UCSD-AML1 (cell line): ENCODE measurements around the gene NXPH3.
A peak's percentile ranks its signal among the peaks of the same experiment; 100 is the strongest.
"Not testable (repeated sequence)": the region's sequence is repeated elsewhere in the genome, so short reads cannot be mapped to it uniquely, and the experiment has no call there.

ENCODE experiments used
- DNase-seq: peaks from one replicate; lab custom pipeline; 2025; ENCODE audit not compliant: unreplicated experiment; lab: John Stamatoyannopoulos, UW

The NXPH3 gene

DNA sequence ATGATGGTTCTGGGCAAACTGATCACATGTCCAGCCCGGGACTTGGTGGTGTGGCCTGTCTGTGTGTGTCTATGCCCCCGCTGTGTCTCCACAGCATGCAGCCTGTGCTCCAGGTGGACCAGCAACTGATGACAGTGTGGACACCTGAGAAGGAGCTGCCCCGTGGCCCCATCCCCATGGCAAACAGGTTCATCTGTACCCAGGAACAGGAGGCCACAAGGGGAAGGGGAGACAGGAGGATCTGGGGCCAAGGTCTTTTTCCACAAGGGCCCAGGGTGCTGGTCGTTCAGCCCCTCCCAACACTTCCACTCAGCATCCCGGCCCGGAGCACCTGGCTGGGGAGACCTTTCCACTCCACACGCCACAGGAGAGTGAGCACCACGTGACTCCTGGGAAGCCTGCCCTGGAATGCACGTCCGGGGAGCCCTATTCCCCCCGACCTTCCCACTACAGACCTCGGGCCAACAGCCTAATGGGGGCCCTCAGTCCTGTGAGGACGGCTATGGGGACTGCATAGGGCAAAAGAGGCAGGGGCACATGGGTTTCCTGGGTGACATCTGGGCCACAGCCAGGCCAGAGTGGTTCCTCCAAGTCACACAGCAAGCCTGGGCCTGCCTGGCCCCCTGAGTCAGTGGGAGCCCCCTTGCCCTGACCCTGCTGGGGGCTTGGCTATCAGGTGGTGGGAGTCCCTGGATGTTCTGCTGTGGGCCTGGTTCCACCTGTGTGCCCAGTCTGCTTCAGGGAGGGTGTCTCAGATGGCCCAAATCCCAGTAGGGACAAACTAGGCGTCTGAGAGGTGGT lies 20.8 kb upstream of the NXPH3 start:
- no peak for DNase-seq

DNA sequence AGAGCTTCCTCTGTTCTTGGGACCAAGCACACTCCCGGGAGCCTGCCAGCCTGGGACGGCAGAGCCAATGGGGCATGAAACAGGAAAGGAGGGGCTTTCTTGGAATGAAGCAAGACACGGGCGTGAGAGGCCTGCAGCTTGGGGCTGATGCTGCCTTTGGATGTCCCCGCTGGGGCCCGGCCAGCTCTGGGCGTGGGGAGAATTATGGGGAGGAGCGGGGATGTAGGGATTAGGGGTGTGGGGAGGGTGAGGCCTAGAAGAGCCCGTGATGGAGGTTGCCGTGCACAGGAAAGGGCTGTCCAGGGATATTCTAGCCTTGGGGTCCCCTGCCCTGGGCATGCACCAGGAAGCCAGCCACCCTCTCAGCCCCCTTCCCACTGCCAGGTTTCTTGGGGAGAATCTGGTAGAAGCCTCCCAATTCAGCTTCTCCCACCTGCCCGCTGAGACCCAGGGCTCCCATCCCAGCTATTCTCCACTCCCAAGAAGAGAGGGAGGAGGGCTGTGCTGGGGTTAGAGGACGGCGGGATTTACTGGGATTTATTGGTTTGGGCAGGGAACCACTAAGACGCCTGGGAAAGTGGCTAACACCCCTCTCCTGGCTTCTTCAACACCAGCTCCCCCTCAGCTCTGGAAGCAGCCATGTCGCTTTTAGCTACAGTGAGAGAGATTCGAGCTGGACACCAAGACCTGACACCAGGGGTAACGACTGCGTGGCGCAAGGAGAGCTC lies 20.0 kb upstream of the NXPH3 start:
- no peak for DNase-seq

DNA sequence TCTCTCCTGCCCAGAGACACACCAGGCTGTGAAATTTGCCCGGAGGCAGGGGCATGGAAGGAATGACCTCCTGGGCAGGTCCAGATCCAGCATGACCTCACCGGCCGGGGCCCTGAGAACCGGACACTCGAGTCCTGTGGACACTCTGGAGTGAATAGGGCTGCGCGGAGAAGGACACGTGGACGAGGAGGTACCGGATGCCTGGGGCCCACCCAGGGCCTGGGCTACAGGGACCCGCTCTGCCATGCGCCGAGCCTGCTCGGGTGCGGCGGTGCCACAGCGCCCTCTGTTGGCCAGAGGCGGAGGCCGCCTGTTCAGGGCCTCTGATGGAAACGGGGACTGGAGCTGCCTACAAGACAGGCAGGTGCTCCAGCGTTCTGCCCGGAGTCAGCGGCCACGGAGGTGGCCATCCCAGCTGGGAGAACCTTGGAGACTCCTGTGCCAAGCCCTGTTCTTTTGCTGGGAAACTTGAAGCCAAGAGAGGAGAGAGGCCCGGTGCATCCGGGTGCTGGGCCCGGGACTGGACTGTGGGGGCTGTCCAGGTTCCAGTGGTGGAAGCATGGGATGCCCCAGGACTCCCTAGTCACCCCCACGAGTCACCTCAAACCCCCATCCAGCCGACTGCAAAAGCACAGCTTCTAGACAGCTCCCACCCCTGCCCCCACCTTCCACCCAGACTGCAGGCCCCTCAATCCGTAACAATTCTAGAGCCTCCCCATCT lies 19.3 kb upstream of the NXPH3 start:
- peak; percentile 81 for DNase-seq

DNA sequence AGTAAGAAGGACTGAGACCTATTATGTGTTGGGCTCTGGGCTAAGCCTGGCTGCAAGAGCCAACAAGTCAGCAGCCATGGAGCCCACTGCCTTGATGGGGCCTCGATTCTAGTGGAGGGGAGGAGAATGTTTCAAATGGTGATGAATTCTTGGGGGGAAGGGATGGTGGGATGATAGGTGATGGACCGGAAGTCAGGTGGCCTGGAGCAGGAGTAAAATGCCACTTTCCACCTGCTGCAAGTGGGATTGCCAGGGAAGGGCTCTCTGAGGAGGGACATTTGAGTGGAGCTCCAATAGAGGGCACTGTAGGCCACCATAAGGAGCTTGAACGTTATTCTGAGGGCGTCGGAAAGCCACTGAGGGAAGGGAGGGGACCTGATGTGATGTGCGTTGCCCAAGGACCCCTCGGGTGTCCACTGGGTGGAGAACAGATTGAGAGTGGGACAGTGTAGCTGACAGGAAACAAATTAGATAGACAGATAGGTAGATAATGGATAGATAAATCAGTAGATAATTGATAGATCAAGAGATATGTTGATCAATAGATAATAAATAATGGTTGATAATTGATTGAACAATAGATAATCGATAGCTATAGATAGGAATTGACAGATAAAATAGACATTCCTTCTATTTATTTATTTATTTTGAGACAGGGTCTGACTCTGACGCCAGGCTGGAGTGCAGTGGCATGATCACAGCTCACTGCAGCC lies 18.2 kb upstream of the NXPH3 start:
- peak; percentile 33 for DNase-seq

DNA sequence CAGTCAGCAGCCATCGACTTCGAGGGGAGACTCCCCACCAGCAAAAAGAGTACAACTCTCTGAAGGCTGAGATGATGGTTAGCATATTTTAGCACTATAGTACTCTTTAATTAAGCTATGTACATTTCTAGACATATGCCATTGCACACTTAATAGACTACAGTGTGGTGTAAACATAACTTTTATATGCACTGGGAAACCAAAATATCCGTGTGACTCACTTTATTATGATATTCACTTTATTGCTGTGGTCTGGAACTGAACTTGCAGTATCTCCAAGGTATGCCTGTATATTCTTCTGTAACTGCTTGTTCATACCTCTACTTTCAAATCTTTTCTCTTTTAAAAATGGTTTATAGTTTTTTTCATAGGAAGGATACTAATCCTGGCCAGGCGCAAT lies 11.0 kb upstream of the NXPH3 start:
- DNase-seq, result no peak

DNA sequence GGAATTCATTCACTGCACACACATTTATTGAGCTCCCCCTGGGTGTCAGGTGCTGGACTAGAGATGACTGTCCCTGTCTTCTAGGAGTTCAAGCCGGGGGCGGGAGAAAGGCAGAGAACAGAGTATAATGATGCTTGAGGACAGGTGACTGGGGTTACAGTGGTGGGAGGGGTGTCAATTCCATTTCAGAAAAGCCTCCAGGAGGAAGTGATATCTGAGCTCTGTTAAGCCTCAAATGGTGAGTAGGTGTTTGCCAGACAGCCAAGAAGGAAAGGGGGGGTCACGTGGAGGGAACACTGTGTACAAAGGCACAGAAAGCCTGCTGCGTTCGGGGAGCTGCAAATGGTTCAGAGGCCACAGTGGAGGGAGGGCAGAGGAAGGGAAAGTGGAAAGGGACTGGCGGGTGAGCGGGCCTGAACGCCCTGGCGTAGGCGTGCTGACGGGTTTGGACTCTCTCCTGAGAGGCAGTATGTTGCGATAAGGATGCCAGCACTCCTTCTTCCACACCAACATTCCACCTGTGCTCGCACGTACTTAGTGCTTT lies 9.7 kb upstream of the NXPH3 start:
- DNase-seq, result no peak

DNA sequence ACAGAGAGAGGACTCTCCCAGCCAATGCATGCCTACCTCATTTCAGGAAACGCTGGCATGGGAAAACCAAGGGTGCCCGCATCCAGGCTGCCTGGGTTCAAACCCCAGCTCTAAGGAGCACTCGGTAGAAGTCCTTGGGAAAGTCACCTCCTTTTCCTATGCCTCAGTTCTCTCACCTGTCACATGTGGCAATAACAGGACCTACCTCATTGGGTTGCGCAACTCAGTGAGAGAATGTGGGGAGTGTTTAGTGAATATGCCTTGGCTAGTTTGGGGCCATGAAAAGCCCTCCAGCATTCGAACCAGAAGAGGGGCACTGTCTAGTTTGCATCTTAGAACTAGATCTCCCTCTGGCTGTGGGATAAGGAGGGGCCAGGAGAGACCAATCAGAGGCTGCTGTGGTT lies 9.0 kb upstream of the NXPH3 start:
- DNase-seq, result no peak

DNA sequence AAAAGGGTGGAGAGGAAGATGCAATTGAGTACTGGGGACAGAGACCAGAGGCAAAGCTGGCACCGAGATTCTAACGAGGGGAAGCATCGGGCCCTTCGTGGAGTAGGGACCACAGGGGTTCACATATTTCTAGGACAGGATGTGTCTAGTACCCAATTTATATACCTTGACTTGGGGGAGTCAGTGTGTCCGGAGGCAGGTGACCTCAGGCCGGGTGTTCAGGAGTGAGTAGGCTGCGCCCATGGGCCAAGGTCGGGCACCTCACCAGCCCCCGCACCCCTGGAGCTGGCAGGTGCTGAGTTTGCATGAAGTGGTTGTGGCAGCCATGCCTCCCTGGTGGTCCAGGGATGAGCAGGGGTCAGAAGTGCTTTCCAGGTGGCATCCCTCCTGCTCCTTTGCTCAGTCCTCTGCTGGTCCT lies 8.6 kb upstream of the NXPH3 start:
- DNase-seq, result no peak

DNA sequence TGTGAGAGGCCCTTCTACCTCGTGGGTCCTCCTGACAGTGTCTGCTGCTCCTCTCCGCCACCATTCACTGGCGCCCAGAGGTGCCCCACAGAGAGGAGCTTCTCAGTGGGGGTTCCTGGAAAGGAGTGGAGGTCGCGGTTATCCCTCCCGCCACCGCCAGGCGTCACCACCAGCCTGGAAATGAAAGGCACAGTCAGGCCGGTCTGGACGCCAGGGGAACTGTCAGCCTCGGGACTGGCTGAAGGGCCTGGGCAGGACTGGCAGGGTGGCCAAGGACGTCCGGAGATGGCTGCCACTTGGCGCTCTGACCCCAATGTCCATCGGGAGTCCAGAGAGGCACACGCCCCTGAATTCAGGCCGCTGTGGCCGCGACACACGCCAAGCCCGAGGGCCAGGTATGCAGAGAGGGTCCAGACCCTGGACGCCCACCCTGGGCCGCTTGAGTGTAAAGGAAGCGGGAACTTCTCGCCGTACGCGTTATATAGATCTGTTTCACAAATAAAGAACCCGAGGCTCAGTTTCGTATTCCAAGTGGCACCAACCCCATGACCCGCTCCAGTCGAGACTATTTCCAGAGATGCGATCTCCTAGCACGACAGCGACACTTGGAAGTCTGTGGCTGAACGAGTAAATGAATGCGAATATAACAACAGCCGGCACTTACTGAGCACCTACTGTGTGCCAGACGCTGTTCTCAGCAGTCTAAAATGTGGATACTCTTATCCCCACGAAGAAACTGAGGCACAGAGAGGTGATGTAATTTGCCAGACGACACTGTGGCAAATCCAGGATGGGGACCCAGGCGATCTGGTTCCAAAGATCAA lies 7.6 kb upstream of the NXPH3 start:
- peak; percentile 83 for DNase-seq

DNA sequence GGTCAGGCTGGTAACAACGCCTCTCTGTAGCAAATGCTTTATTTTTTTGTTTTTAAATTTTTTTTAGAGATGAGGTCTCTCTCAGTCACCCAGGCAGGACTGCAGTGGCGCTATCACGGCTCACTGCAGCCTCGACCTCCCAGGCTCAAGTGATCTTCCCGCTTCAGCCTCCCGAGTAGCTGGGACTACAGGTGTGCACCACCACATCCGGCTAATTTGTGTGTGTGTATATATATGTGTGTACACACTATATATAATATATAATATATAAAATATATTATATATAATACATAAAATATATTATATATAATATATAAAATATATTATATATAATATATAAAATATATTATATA lies 7.0 kb upstream of the NXPH3 start:
- DNase-seq, result not testable (repeated sequence)

DNA sequence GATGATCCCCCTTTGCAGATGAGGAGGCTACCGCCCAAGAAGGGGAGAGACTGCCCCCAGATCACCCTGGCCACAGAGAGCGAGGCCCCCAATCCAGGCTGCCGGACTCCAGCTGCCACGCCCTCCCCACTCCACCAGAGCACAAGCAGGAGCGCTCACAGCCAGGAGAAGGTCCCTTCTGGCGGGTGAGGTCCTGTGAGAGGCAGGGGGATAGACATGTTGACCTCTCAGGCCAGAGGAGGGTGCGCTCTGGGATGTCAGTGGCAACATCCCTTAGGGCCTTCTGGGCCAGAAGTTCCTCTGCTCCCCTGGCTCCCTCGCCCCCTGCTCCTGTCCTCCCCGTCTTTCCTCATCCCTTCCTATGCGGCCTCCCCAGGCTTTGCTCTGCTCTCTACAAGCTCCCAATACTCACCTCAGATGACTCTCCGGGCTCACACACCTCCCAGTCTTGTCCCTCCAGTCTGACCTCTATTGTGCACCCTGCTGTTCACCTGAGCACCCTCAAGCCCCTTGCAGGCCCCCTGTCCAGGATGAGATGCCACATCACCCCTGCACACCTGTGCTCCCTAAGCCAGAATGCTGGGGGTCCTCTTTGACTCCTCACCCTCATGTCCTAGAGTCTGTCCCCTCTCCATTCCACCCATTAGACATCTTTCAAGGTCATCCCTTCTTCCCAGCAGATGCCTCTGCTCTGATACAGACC lies 5.0 kb upstream of the NXPH3 start:
- no peak for DNase-seq

DNA sequence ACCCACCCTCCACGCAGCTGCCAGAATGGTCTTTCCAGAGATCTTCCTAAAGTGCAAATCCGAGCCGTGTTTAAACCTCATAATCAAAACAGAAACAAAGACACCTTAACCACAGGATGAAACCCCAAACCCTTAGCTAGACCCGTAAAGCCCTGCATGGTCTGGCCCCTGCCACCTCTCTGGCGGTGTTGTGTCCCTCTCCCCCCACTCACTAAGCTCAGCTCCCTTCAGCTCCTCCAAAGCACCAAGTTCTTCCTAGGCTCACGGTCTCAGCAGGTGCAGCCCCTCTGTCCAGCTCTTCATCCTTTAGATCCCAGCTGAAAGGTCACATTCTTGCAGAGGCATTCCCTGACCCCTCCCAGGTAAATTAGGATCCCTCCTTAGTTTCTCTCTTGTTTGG lies 4.4 kb upstream of the NXPH3 start:
- DNase-seq, result no peak

DNA sequence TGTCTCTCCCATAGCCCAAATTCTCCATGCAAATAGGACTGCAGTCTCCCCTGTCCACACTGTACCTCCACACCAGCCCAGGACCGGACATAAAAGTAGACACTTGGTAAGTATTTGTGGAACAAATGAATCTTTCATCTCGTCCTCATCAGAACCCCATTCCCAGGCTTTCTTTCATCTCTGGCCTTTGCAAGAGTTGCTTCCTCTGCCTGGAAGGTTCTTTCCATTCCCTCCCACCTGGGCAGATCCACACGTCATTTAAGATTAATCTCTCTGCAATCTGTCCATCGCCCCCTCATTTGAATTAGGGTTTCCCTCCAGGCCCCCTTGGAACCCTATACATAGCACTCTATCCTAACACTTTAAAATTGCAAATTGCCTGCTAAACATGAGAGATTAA lies 3.9 kb upstream of the NXPH3 start:
- no peak for DNase-seq

DNA sequence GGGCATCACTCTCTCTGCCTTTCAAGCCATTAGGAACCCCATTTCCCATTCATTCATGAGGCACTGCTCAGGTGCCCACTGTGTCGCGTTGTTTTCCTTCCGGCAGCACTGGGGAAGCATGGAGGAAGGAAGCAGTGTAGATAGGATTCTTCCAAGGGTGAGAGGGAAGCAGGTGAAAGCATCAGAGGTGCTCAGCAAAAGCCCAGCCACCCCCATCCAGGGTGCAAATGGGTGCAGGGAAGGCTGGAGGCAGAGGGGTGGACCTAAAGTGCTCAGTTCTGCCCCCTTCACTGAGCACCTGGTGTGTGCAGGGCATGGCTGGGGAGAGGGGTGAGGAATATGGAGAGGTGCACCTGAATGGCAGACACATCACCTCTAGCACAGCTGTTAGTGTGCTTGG lies 3.4 kb upstream of the NXPH3 start:
- DNase-seq, result no peak

DNA sequence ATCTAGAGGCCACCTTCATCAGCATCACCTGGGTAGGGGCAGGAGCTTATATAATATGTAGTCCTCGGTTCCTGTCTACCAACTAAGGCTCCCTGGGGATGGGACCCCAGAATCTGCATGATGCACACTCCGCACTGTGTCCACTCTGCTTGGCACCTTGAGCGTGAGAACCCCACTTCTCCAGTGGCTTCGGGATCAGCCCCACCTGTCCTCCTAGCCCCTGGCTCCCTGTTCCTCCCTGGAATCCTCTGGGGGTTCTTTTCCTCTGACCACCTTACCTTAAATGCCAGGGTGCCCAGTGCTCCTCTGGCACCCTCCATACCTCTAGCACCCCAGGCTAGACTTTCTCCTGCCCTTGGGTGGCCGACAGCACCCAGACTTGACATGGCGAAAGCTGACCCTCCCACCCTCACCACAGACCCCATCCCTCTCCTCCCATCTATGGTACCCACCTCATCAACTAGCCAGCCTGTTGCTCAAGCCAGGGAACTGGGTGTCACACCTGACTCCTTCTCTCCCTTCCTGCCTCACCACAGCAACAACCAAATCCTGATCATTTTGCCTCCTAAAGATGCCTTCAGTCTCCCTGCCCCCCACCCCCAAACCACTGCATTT lies 2.8 kb upstream of the NXPH3 start:
- DNase-seq, result no peak

DNA sequence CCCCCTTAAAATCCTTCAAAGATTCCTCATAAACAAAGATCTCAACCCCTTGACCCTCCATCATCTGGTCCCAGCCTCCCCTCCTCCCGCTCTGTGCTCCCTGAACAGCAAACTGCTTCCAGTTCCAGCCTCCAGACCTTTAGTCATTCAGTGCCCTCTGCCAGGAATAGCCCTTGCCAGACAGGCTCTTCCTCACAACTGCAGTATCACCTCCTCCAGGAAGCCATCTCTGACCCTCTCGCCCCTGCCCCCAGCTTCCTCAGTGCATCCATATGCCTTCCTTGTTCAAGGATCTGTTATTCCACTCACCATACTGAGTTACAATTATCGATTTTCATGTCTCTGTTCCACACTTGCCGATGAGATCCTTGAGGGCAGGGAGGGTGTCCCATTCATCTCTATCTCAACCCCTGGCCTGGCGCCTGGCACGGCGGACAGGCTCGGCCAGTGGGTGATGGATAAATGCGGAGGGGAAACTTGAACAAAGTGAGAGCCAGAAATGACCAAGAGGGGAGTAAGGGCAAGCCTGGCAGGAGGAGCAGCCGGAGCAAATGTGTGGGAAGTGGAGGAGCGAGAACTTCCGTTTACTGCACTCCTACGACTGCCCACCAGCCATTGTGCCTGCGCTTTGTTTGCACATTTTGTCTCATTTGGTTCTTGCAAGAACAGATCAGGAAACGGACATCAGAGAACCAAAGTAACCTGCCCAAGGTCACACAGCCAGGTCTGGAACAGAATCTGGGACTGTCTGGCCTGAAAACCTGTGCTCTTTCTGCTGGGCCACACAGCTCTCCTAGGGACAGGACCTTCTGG lies 2.0 kb upstream of the NXPH3 start:
- DNase-seq, result no peak

DNA sequence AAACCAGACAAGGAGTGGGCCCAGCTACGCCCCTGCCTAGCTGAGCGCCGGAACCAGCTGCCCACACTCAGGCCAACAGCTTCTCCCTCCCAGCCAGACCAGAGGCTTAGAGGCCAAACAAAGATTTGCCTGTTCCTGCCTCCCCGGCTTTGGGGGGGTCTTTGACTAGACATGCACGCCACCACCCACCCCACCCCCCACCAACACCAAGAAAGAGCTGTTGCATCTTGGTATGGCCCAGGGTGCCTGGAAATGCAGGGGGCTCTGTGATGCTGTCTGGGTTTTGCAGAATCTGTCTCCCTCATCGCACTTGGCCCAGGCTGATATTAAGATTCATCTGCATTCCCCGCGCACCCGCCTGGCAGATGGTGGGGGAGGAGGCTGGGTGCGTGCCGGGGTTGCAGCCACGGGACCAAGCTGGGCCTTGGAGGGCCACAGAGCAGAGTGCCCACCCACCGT lies 1.3 kb upstream of the NXPH3 start:
- no peak for DNase-seq

DNA sequence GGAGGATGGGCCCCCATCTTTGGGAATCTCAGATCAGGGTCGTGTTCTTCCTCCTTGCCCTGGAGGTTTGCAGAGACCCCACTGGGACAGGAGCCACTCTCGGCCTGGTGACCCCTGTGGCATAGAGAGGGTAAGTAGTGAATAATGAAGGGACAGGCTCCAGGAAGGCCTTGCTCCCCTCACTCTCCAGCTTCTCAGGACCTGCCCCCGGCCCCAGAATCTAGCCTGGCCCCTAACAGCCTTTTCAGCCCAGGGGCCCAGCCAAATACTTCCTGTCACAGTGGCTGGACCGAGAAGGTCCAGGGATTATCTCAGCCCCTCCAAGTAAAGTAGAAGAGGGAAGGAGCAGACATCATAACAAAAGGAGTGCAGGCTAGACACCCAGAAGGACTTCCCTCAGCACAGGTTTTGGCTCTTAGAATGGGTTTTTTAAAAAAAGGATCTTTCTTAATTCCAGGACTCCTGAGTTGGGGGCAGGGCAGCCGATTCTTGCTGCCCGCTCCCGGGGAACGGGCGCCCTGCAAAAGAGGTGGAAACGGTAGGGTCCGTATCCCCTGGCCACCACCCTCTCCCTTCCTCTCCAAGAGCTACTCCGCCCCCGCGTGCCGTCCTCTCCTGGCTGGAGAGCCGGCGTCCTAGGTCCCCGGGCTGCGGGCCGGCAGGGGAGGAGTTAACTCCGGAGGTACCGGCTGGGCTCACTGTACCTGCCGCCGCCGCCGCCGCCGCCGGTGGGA lies 559 bp upstream of the NXPH3 start:
- no peak for DNase-seq
